ENCODE measurements around the gene PDCD11.
A peak's percentile ranks its signal among the peaks of the same experiment; 100 is the strongest.

Gene PDCD11

DNA sequence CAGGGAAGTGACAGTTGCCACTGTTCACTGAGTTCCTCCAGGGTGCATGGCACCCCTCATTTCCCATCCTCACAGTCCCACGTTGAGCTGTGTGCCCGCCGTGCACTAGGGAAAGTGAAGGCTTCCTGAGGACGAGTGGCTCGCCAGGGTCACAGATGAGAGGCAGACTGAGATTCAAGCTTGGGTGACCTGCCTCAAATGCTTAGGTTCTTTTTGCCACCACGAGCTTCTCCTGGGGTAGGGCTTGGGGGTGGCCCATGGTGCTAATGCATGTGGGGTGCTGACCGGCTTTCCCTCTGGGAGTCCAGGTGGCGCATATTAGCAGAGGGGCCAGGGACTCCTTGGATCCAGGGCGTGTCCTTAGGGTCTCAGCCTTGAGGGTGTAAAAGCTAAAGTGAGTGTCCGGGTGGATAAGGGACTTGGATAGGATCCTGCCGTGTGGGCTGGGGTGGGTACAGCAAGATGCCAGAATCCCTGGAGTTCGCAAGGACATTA, 53.8 kb downstream of the PDCD11 start:
- DNase-seq, result no peak

DNA sequence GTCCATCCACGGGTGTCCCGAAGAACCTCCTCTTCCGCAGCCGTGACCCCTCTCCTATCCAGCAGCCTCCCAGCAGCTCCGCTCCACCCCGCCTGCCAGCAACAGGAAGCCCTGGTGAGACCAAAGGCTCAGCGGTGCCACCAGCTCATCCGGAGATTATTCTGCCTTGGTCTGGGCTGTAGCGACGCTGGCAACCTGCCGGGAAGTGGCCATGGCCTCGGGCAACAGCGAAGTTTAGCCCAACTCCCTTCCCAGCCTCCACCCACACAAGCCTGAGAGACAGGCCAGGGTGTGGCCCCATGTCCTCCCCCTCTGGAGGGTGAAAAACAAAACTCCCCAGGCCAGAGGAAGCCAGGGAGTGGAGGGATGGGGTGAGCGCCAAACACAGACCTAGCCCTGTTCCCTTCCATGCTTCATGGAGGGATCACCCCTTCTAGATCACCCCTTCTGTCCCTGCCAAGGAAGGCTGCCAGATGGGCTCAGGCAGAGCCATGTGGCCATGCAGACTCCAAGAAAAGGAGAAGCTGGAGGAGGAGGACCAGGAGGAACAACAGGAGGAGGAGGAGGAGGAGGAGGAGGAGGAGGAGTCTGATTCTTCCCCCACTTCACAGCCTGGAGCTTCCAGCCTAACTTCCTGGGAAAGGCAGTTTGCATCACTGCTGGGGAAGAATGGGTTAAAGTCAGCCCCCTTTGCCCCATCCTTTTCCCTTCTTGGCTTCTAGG, 54.8 kb downstream of the PDCD11 start:
- DNase-seq, result peak; percentile 64 to 72

DNA sequence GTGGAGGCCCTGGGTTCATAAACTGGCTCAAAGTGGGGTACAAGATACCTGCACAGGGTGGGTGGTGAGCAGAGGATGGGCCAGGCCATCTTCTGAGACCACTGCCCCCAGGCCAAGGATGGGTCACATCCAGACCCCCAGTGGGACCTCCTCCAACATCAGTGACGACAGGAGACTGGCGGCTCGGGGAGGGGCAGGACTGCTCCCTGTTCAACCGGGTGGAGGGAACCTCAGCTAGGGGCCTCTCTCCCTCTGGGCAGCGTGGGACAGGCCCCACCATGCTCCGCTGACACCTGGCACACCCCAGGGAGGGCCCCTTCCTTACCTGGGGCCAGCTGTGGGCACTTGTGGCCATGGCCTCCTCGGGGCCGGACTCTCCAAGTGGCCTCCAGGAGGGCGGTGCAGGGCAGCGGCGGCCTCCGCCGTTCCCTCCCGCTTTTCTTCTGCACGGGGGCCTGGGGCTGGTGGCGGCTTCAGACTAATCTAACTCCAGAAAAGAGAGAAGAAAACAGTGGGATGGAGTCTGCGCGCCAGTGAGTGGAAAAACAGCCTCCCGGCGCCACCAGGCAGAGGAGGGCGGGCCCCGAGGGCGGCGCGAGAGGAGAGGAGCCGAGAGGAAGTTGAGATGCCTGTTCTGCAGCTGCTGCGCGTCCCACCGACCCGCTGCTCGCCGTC, 55.5 kb downstream of the PDCD11 start, which contains the start of gene CALHM2:
Gene CALHM2 (minus strand): TSS at position 540 of the 675 bp plus-strand sequence. CDS start 2,429 bp downstream, outside the sequence.
- DNase-seq, result peak; percentile 64 to 70

DNA sequence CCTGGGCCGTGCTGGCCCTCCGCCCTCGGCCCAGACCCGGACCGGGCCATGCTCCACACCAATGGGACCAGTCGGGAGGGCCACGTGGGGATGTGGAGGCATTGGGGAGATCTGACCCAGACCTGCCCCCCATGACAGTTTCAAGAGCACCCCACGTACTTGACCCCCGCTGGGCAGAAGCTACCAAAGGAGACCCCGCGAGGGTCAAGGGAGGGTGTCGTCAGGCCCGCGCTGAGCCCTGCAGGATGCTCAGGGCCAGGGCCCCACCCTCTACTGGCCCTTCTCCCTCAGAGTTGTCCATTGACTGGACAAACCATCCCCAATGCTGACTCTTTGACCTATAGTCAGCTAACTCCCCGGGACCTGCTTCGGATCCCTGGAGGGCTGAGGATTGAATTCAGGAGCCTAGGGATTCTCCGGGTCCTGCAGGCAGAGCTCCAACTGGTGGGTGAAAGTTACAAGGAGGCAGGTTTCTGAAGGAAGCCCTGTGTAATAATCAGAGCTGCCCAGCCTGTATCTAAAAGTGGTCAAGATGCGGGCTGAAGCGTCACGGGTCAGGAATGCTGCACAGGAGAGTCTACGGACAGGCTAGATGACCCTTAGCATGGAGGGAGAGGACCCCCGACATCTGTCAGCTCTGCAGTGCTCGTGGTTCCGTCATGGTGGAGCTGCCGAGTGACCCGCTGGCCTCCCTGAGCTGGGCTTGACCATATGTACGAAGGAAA, 56.2 kb downstream of the PDCD11 start:
- DNase-seq, result no peak

DNA sequence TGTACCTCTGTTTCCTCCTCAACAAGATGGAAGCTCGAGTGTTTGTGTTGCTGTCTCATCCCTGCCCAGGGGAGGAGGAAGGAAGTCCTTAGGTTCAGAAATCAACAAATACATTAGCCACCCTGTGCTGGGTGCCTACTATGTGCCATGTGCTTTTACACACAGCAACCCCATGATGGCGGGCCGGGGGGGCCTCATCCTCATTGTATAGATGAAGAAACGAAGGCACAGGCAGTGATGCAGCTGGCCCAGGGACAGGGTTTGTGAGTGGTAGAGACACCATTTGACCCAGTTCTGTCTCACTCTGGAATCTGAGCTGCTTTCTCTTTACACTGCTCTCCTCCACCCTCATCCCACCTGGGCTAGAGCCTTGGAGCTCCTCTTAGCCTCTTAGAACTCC, 57.6 kb downstream of the PDCD11 start:
- DNase-seq, result no peak

DNA sequence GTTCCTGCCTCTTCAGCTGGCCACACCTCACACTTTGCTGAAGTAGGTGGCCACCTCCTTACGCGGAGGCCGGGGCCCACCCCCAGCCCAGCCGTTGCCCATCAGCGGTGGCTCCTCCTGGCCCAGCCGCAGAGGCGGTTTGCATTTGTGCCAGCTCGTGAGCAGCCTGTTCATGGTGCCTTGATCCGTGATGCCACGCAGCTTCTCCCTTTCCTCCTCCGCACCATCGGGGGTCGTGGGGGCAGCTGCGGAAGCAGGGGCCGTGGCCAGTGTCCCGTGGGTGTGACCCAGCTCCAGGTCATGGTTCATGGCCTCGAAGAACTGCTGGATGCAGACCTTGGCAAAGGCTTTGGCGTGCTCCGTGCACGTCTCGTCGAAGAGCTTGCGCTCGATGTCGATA, 58.8 kb downstream of the PDCD11 start:
- DNase-seq, result no peak

DNA sequence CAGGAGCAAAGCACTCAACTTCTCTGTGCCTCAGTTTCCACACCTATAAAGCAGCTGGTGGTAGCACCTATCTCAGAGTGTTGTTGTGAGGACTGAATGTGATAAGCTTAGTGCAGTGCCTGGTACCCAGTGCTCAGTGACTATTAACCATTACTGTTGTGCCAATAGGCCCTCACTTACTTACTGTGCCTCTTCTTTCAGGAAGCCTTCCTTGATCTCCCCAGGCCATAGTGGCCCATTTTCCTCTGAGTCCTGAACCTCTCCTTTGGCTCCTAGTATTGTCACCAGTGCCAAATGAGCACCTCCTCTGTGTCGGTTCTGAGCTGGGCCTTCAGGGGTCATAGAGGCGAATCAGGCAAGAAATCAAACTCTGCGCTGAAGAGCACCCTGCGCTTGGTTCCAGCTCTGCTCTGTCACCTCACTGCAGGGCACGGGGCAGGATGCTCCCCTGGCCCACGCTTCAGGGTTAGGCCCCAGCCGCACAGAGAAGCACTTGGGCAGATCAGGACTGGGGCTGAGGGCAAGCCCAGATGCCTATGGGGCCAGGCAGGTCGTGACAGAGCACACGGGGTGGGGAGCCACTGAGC, 59.7 kb downstream of the PDCD11 start:
- DNase-seq, result no peak

DNA sequence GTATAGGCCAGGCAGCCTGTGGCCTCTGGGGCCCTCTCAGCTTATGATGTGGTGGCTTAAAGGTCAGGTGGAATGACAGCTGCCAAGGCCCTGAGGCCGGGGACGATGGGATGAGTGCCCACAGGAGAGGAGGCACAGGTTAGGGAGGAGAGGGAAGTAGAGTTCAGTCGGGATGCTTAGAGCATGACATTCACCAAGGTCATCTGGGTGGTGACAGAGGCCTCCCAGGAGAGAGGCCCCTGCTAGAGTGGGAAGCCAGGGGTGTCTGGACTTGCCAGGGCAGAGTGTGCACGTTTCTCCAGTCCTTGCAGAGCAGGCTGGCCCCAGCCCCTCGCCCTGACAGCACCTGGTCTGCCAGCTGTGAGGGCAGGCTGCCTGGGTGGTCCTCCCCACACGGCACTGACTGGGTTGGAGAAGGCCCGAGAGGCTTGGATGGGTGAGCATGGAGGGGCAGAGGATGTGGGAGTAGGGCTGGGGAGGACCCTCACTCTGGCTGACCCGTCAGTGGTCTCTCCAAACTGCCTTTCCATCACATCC, 60.8 kb downstream of the PDCD11 start:
- DNase-seq, result no peak

DNA sequence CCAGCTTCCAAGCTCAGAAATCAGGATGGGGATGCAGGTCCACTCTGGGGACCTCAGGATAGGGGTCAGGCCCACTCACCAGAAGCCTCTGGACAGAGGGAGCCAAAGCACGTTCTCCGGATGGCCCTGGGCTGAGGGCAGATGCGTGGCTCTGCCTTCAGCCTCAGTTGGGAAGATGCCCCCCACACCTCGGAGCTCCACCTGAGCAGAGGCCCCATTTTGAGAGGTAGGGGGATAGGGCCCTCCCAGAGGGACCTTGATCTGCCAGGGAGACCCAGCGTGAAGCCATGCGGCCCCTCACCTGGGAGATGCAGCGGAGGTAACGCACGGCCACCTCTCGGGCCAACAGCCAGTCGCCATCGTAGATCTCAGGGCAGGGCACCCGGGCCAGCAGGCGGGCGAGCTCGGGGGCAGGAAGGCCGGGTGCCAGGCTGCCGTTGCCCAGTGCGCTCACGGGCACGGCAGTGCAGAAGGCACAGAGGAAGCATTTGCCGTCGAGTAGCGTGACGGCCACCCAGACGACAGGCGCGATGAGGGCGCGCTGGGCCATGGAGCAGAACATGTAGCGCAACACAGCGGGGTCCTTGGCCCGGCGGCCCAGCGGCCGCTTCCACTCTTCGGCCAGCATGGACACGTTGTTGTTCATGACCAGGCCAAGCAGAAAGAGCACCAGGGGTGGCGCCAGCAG, 61.6 kb downstream of the PDCD11 start:
- no peak for DNase-seq

DNA sequence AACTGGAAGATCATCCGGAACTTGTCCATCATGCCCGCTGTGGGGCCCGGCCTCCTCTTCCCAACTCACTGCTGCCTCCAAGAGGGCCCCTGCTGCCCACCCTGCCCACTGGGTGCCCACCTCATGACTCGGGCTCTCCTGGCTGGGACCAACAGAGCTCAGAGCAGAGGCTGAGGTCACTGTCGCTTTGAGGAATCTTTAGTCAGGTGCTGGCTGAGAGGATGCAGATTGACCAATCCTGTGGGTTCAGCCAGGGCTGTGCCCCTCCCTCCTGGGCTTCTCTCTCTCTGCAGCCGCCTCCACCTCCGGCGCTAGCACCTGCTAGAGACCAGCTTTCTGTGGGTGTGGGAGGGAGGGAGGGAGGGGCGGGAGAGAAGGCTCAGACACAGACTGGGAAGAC, 62.3 kb downstream of the PDCD11 start, which contains the start of gene CALHM1:
Gene CALHM1 (minus strand): TSS at position 181 of the 400 bp plus-strand sequence. CDS start 149 bp downstream, at position 32.
- peak; percentile 48 to 82 for DNase-seq

DNA sequence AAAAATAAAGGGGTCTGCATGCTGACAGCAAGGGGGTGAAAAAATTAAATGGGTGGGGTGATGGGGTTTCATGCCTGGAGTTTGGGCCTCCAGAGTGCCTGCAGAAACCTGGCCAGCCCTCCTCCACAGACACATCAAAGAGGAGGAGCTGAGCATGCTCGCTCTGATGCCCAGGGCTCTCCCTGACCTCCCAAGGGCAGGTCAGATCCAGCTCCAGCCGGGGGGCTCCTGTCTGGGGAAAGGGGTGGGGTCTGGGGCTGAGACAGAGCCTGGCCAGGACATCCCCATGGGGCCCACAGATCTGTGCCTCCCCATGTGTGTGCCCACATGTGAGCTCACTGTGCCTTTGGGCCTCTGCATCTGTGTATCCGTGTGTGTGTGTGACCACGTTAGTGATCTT, 63.2 kb downstream of the PDCD11 start:
- no peak for DNase-seq

DNA sequence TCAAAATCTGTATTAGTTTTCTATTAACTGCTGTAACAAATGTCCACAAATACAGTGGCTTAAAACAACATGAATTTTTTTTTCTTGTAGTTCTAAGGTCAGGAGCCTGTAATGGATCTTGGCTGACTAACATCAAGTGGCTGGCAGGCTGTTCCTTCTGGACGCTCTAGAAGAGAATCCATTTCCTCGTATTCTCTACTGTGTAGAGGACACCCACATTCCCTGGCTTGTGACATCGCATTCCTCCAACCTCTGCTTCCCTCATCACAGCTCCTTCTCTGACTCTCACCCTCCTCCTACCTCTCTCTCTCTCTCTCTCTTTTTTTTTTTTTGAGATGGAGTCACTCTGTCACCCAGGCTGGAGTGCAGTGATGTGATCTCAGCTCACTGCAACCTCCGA, 67.1 kb downstream of the PDCD11 start:
- peak; percentile 61 to 87 for DNase-seq

DNA sequence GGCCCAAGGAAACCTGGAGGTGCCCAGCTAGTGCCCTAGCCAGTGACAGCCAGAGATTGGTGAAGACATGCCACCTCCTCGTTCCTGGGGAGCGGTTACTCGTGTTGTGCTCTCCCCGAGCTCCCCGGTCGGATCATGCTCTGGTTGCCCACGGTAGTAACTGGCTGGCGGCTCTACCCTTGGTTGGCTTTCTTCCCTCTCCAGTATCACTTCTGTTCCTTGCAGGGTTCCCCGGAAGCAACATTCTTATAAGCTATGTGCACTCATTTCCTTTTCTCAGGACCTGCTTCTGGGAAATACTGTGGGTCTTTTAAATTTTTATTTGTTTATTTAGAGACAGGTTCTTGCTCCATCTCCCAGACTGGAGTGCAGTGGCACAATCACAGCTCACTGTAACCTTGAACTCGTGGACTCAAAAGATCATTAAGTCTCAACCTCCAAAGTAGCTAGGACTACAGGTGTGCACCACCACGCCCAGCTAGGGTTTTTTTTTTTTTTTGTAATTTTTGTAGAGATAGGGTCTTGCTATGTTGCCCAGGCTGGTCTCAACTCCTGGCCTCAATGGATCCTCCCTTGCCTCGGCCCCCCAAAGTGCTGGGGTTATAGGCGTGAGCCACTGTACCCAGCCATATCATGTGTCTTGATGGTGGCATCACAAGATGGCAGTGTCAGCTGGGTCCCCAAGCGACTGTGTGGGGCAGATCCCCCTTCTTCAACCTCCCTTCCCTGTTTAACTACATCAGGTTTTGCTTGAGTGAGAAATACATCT, 69.2 kb downstream of the PDCD11 start:
- DNase-seq, result peak; percentile 58 to 62

DNA sequence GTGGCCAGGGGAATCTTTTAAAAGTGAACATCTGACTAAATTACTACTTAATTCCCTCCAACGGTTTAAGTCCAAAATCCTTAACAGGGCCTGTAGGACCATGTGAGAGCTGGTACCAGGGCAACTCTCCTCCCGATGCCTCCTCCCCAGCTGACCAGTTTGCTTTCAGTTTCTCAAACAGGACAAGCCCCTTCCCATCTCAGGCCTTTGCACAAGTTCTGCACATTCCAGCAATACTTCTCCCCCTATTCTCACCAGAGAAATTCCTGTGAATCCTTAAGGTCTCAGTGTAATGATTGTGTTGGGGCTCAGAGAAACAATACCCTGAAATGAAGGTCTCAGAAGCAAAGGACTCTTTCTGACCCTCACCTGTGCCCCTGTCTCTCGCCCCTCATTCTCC, 70.3 kb downstream of the PDCD11 start:
- DNase-seq, result no peak

DNA sequence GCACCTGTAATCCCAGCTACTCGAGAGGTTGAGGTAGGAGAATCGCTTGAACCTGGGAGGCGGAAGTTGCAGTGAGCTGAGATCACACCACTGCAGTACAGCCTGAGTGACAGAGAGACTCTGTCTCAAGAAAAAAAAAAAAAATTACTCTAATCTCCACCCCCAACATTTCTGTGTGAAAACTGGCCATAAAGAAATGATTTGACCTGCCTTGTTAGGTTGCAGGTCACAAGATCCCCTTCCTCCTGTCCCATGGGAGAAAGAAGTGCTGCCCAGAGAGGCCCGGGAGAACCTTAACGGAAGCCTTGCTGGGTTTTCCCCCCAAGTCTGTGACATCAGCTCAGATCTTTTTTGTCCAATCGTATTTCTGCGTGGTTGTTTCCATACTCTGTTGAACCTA, 71.0 kb downstream of the PDCD11 start:
- peak in 1 of 2 donors; percentile 18 for DNase-seq

DNA sequence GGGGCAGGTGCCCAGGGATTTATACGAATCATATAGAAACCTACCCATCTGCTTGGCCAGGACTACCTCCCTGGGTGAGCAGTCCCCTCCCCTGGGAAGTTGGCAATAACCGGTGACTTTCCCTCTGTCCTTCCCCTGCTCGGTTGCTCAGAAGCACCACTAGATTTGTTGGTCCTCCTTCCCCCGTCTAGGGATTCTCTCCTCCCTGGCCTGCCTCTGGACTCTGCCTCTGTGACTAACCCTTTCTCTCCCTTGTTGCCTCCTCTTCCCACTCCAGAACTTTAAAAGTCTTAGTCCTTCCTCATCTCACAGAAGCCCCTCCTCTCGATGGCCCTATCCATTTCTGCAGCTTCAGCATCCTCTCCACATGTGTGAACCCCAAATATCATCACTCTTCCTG, 72.8 kb downstream of the PDCD11 start:
- peak in 1 of 2 donors; percentile 30 for DNase-seq

DNA sequence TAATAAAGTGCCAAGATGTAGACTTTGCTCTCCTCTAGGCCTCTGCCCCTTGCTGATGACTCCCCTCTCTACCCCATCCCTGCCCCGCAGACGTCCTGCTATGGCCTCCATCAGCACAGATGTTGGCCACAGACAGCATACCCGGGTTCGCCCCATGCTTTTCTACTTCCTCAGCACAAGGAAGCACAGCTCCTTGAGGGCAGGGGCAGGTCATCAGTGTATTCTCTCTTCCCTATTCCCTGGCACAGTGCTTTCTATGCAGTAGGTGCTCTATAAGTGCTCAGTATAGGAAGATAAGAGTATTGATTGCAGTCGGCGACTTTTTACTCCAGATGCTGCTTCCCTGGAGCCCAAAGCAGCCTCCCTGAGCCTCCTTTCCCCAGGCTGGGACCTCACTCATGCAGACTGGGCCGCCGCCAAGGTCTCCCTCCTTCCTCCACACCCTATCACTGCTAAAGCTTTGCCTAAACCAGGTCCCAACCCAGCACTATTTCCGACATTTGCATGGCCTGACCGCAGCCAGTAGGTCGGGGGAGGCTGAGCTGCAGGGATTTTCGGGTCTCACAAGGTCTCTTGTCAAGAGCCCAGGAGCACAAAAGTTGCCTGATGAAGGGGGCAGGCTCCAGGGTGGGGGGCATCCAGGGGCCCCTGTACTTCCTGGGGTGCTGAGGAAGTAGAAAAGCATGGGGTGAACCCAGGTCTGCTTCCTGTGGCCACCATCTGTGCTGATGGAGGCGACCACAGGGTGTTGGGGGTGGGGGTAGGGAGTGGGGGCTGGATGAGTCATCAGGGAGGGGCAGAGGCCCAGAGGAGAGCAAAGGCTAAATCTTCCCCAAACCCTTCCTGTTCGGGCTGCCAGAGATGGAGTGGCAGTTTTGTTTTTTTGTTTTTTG, 74.6 kb downstream of the PDCD11 start:
- DNase-seq, result peak; percentile 76 to 84

DNA sequence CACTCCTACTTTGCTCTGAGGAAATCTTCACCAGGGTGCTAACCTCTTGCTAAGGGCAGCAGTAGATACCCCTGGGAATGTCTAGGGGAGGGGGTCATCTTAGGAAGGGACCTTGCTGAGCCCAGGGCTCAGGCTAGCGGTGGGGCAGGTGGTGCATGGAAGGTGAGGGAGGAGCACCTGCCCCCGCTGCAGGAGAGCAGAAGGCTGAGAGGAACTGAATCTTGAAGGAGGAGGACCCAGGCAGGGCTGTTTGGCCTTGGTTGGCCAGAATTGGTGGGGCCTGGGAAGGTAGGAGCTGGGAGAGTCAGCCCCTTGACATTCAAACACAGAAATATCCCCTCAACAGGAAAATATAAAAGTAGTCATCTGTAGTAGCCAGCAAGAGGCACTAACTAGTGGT, 75.6 kb downstream of the PDCD11 start:
- DNase-seq, result peak in 1 of 2 donors; percentile 27

DNA sequence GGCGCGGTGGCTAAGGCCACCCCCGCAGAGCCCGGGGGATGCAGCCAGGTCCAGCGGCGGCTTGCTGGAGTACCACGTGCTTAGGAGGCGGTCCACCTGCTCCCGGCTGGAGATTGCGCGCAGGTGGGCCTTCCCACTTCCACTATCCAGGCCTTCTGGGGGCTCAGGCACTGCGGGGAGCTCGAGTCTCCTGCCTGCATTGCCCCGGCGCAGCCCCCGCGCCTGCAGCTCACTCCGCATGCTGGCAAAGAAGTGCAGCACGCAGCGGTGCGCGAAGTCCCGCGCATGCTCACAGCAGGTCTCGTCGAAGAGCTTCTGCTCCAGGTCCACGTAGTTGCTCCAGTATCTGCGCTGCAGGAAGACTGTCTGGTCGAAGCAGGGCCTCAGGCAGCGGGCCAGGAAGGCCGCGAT, 76.8 kb downstream of the PDCD11 start:
- DNase-seq, result no peak

DNA sequence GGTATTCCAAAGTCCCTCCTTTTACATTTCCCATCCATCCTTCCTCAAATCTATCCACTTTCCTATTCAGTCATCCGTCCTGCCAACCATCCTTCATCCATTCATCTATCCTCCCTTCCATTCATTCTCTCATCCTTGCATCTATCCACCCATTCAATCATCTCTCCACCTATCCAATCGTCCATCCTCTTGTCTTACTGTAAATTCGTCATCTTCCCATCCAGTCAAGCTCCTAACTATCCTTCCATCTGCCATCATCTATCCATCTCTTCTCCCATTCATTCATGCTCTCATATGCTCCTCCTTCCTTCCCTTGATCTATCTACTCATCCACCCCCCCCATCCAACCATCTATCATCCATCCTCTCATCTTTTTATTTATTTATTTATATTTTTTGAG, 77.7 kb downstream of the PDCD11 start:
- DNase-seq, result no peak

Data from inflammatory macrophage (primary cell).